Measurements from ENCODE around the gene GALNT13. TPM values are rescaled to one million over a fixed set of nuclear protein-coding genes. Genes with fewer than 3 reads are reported as not detected.

The GALNT13 gene
- total and polyA plus RNA-seq, 4 donors: not detected

GRCh38 chr2:153873052-153874048 lies 1.6 kb downstream of the GALNT13 start:
- Histone ChIP-seq H3K4me1 (ENCODE audit: control insufficient read depth in 4 of 4, insufficient read depth in 4 of 4, low read length in 3 of 4) (peaks cover 0 to 3% (median under 1%) of the 10 kb centered on the region in 4 donors), H3K36me3 (ENCODE audit: control insufficient read depth in 4 of 4, insufficient read depth in 3 of 4, low read depth in 1 of 4, low read length in 3 of 4) (no peaks in the 10 kb centered on the region), H3K27ac (ENCODE audit: low read depth in 1 of 2, low read length in 2 of 2) (no peak overlapping the region), H3K9ac (ENCODE audit: low read depth in 1 of 2, low read length in 2 of 2) (no peak overlapping the region), H3K9me3 (ENCODE audit: control insufficient read depth in 4 of 4, low read length in 3 of 4) (no peaks in the 10 kb centered on the region), H3K4me3 (ENCODE audit: low read depth in 1 of 3, low read length in 3 of 3) (no peak overlapping the region), H3K27me3 (ENCODE audit: control insufficient read depth in 4 of 4, insufficient read depth in 4 of 4, low read length in 3 of 4) (peaks cover 0 to 9% (median 1%) of the 10 kb centered on the region in 4 donors)
- TF ChIP-seq TAF1 (conservative IDR thresholded peaks at IDR 0.05) (no peak), CTCF (IDR thresholded peaks at IDR 0.05; ENCODE audit: low read depth, low read length, missing input control) (no peak), JUND (IDR thresholded peaks at IDR 0.05) (no peak), ZBTB33 (IDR thresholded peaks at IDR 0.05) (no peak), RXRA (IDR thresholded peaks at IDR 0.05) (no peak), EGR1 (IDR thresholded peaks at IDR 0.05; ENCODE audit: low read depth in 2 of 2) (no peak), RAD21 (IDR thresholded peaks at IDR 0.05) (no peak), ATF3 (IDR thresholded peaks at IDR 0.05) (no peak), GABPA (IDR thresholded peaks at IDR 0.05 in 1 of 2, conservative IDR thresholded peaks at IDR 0.05 in 1 of 2) (no peak), MAX (IDR thresholded peaks at IDR 0.05) (no peak), YY1 (IDR thresholded peaks at IDR 0.05) (no peak), HNF4G (IDR thresholded peaks at IDR 0.05) (no peak), FOXA1 (IDR thresholded peaks at IDR 0.05) (no peak), HNF4A (conservative IDR thresholded peaks at IDR 0.05) (no peak), NR2F2 (IDR thresholded peaks at IDR 0.05) (no peak), REST (IDR thresholded peaks at IDR 0.05) (no peak), FOXA2 (IDR thresholded peaks at IDR 0.05) (no peak), SP1 (IDR thresholded peaks at IDR 0.05) (no peak)
- WGBS: 8% methylated on average over 36 of the region's 36 CpGs
- DNase-seq (ENCODE audit: low spot score): no peak

All from liver (tissue), 9 donors.